WTC11 (cell line): ENCODE results near the gene WSB1.
"Not testable (repeated sequence)": the region's sequence is repeated elsewhere in the genome, so short reads cannot be mapped to it uniquely, and the experiment has no call there.

ENCODE experiments used
- ATF1 ChIP-seq: sonication (generic); formaldehyde crosslinking; IDR thresholded peaks from 2 replicates; pipeline ENCODE4 v1.8.1; 2023; ENCODE audit warnings: mild to moderate bottlenecking, moderate library complexity, missing genetic modification reagents
- CBFB ChIP-seq: sonication (generic); formaldehyde crosslinking; IDR thresholded peaks from 2 replicates; pipeline ENCODE4 v1.8.1; 2022; ENCODE audit warnings: mild to moderate bottlenecking, low read depth, missing genetic modification reagents
- CREB1 ChIP-seq: sonication (generic); formaldehyde crosslinking; IDR thresholded peaks from 2 replicates; pipeline ENCODE4 v1.8.0; 2023; ENCODE audit warnings: mild to moderate bottlenecking, missing genetic modification reagents
- CTCF ChIP-seq: fragments of 200-600 bp; IDR thresholded peaks from 2 replicates; pipeline ENCODE4 v1.8.0; 2022; ENCODE audit warnings: antibody characterized with exemption
- E2F5 ChIP-seq: sonication (generic); formaldehyde crosslinking; IDR thresholded peaks from 2 replicates; pipeline ENCODE4 v1.8.1; 2022; ENCODE audit warnings: mild to moderate bottlenecking, moderate library complexity, missing genetic modification reagents
- FOXJ3 ChIP-seq: sonication (generic); formaldehyde crosslinking; IDR thresholded peaks from 2 replicates; pipeline ENCODE4 v1.9.0; 2021; ENCODE audit warnings: missing genetic modification reagents, mild to moderate bottlenecking, borderline replicate concordance
- MAX ChIP-seq: sonication (generic); formaldehyde crosslinking; IDR thresholded peaks from 2 replicates; pipeline ENCODE4 v1.8.0; 2022; ENCODE audit warnings: mild to moderate bottlenecking, missing genetic modification reagents
- MLX ChIP-seq: sonication (generic); formaldehyde crosslinking; IDR thresholded peaks from 2 replicates; pipeline ENCODE4 v1.8.1; 2023; ENCODE audit warnings: mild to moderate bottlenecking, missing genetic modification reagents, moderate library complexity
- PRDM15 ChIP-seq: sonication (generic); formaldehyde crosslinking; IDR thresholded peaks from 2 replicates; pipeline ENCODE4 v1.8.0; 2022; ENCODE audit warnings: missing genetic modification reagents
- TEAD4 ChIP-seq: sonication (generic); formaldehyde crosslinking; IDR thresholded peaks from 2 replicates; pipeline ENCODE4 v1.8.0; 2022; ENCODE audit warnings: mild to moderate bottlenecking, missing genetic modification reagents
- USF1 ChIP-seq: sonication (generic); formaldehyde crosslinking; IDR thresholded peaks from 2 replicates; pipeline ENCODE4 v1.8.0; 2022; ENCODE audit warnings: mild to moderate bottlenecking, missing genetic modification reagents
- USF2 ChIP-seq: sonication (generic); formaldehyde crosslinking; IDR thresholded peaks from 2 replicates; pipeline ENCODE4 v1.8.1; 2023; ENCODE audit warnings: mild to moderate bottlenecking, missing genetic modification reagents, moderate library complexity
- ZBTB43 ChIP-seq: sonication (generic); formaldehyde crosslinking; IDR thresholded peaks from 2 replicates; pipeline ENCODE4 v1.8.1; 2023; ENCODE audit warnings: mild to moderate bottlenecking, missing genetic modification reagents
- ZSCAN18 ChIP-seq: fragments of 250-450 bp; sonication (Bioruptor Pico); IDR thresholded peaks from 2 replicates; pipeline ENCODE4 v2.1.2; 2022; ENCODE audit warnings: mild to moderate bottlenecking, moderate library complexity

- not testable (repeated sequence) for TF ChIP-seq CTCF; PRDM15 (CRISPR knock-in tag); E2F5; MAX (CRISPR knock-in tag); CREB1 (CRISPR knock-in tag); USF2; TEAD4 (CRISPR knock-in tag); ZSCAN18 (CRISPR knock-in tag); CBFB (CRISPR knock-in tag); USF1 (CRISPR knock-in tag); FOXJ3; ZBTB43 (CRISPR knock-in tag); ATF1 (CRISPR knock-in tag); MLX (CRISPR knock-in tag)
Observed at GRCh38 chr17:27254802-27255201, 39.1 kb upstream of the WSB1 start.
